HCT116 (cell line): ENCODE results near the gene NRIP3. TPM values are rescaled to one million over a fixed set of nuclear protein-coding genes. Genes with fewer than 3 reads are reported as not detected.
A peak's percentile ranks its signal among the peaks of the same experiment; 100 is the strongest.

Experiments
- ATAC-seq: fragments of 200-7000 bp; cut with Tn5 transposase; 2 replicates; pipeline ENCODE4 v1.9.1; 2020; ENCODE audit warnings: mild to moderate bottlenecking, moderate library complexity
- BruUV-seq: library from RNA; stranded (reverse); fragments of 400-500 nt; replicated peaks from 2 replicates; lab custom pipeline; 2021; lab: Mats Ljungman, UMichigan
- CTCF ChIA-PET: fragments of 300-600 bp; sonication (Branson Sonifier 250); formaldehyde crosslinking; loops from one replicate; lab custom pipeline; 2021; ENCODE audit warnings: antibody characterized with exemption; lab: Charles Lee
- POLR2A ChIA-PET: fragments of 300-600, 350-600 bp; sonication (Branson Sonifier 250); formaldehyde crosslinking; loops from one replicate; lab custom pipeline; 2021; ENCODE audit warnings: antibody characterized with exemption; lab: Charles Lee
- RAD21 ChIA-PET, 2 experiments: fragments of 300-600 bp; sonication (Branson Sonifier 250); formaldehyde crosslinking; loops; one replicate each; lab custom pipeline; 2023; ENCODE audit warnings: low total read pairs in 2 of 2; ENCODE audit not compliant: uncharacterized antibody in 2 of 2, unreplicated experiment in 2 of 2, low non-redundant PET in 1 of 2; lab: Charles Lee
- DNase-seq: peaks from one replicate; pipeline ENCODE4 v3.0.0-alpha.2; 2010; ENCODE audit warnings: low read depth, low spot score
- H2AFZ ChIP-seq: fragments of 200-600 bp; shearing (Covaris generic), sonication (generic); 2 replicates; pipeline ENCODE4 v1.6.1; 2017; ENCODE audit warnings: low read depth, mixed run types, mixed read lengths, antibody characterized with exemption, low read length; ENCODE audit not compliant: poor library complexity, severe bottlenecking
- H3K27ac ChIP-seq: 2 replicates; pipeline ENCODE4 v1.5.1; 2012; ENCODE audit warnings: low read depth, low read length
- H3K27me3 ChIP-seq: fragments of 200-600 bp; sonication (generic); 2 replicates; pipeline ENCODE4 v1.6.1; 2016; ENCODE audit warnings: mixed run types, low read length, mixed read lengths; ENCODE audit not compliant: insufficient read depth
- H3K36me3 ChIP-seq, 2 experiments: fragments of 200-500 bp in 1 of 2; fragments of 200-600 bp in 1 of 2; sonication (Bioruptor generic) in 1 of 2; sonication (generic) in 1 of 2; 2 replicates each; pipeline versions ENCODE4 v1.5.1 to v1.6.1; 2014 to 2016; ENCODE audit warnings: low read length in 2 of 2, inconsistent platforms in 1 of 2, mixed read lengths in 1 of 2, mixed run types in 1 of 2; ENCODE audit not compliant: insufficient read depth in 2 of 2, control insufficient read depth in 1 of 2
- H3K4me1 ChIP-seq, 2 experiments: fragments of 200-600 bp in 1 of 2; sonication (generic) in 1 of 2; 2 replicates each; pipeline versions ENCODE4 v1.5.1 to v1.6.1; 2012 to 2017; ENCODE audit warnings: low read length in 2 of 2, inconsistent platforms in 1 of 2, mild to moderate bottlenecking in 1 of 2, mixed read lengths in 1 of 2, mixed run types in 1 of 2, moderate library complexity in 1 of 2; ENCODE audit not compliant: insufficient read depth in 2 of 2, control insufficient read depth in 1 of 2
- H3K4me2 ChIP-seq: fragments of 200-600 bp; sonication (generic); 2 replicates; pipeline ENCODE4 v1.6.1; 2017; ENCODE audit warnings: mixed run types, low read length, mixed read lengths
- H3K4me3 ChIP-seq, 2 experiments: fragments of 200-600 bp in 1 of 2; sonication (generic) in 1 of 2; replicated peaks in 1 of 2; 2 replicates each; pipeline ENCODE4 v1.5.1; 2011 to 2016; ENCODE audit warnings: low read length in 2 of 2, control low read depth in 1 of 2, low read depth in 1 of 2, mild to moderate bottlenecking in 1 of 2, mixed read lengths in 1 of 2, mixed run types in 1 of 2
- H3K79me2 ChIP-seq: fragments of 200-600 bp; sonication (generic); 2 replicates; pipeline ENCODE4 v1.6.1; 2017; ENCODE audit warnings: mild to moderate bottlenecking, mixed run types, low read length, moderate library complexity, mixed read lengths; ENCODE audit not compliant: insufficient read depth
- H3K9ac ChIP-seq: fragments of 200-600 bp; sonication (generic); 2 replicates; pipeline ENCODE4 v1.6.1; 2016; ENCODE audit warnings: low read length, mixed read lengths
- H3K9me2 ChIP-seq: fragments of 200-600 bp; sonication (generic), shearing (Covaris generic); 2 replicates; pipeline ENCODE4 v1.6.1; 2017; ENCODE audit warnings: mixed run types, mild to moderate bottlenecking, moderate library complexity; ENCODE audit not compliant: insufficient read depth
- H3K9me3 ChIP-seq, 2 experiments: fragments of 200-500 bp in 1 of 2; fragments of 200-600 bp in 1 of 2; sonication (Bioruptor generic) in 1 of 2; sonication (generic) in 1 of 2; 2 replicates each; pipeline ENCODE4 v1.6.1; 2014 to 2017; ENCODE audit warnings: low read length in 2 of 2, mixed read lengths in 2 of 2, inconsistent platforms in 1 of 2, low read depth in 1 of 2, mild to moderate bottlenecking in 1 of 2, mixed run types in 1 of 2, moderate library complexity in 1 of 2; ENCODE audit not compliant: control insufficient read depth in 1 of 2, insufficient read depth in 1 of 2
- H4K20me1 ChIP-seq: fragments of 200-600 bp; sonication (generic), shearing (Covaris generic); 2 replicates; pipeline ENCODE4 v1.6.1; 2017; ENCODE audit warnings: mixed run types, mild to moderate bottlenecking, moderate library complexity; ENCODE audit not compliant: insufficient read depth
- ATF3 ChIP-seq: IDR thresholded peaks from 2 replicates; pipeline ENCODE4 v1.6.1; 2012
- CEBPB ChIP-seq: IDR thresholded peaks from 2 replicates; pipeline ENCODE4 v1.6.1; 2012; ENCODE audit warnings: low read depth
- FOSL1 ChIP-seq: IDR thresholded peaks from 2 replicates; pipeline ENCODE4 v1.6.1; 2012; ENCODE audit warnings: low read depth
- POLR2AphosphoS5 ChIP-seq: IDR thresholded peaks from 2 replicates; pipeline ENCODE4 v1.6.1; 2011; ENCODE audit warnings: mild to moderate bottlenecking, low read depth, low read length, moderate library complexity
- REST ChIP-seq: IDR thresholded peaks from 2 replicates; pipeline ENCODE4 v1.6.1; 2012; ENCODE audit warnings: low read depth
- SIN3A ChIP-seq: IDR thresholded peaks from 2 replicates; pipeline ENCODE4 v1.6.1; 2012; ENCODE audit warnings: low read depth
- SP1 ChIP-seq: IDR thresholded peaks from 2 replicates; pipeline ENCODE4 v1.6.1; 2012; ENCODE audit warnings: low read depth
- YY1 ChIP-seq: IDR thresholded peaks from 2 replicates; pipeline ENCODE4 v1.6.1; 2011; ENCODE audit warnings: low read length, low read depth, moderate library complexity, mild to moderate bottlenecking; ENCODE audit not compliant: insufficient replicate concordance; ENCODE audit errors: extremely low read depth
- intact Hi-C: fragments of 100-400 bp; cut with micrococcal nuclease; formaldehyde crosslinking; loops from 2 replicates; pipeline ENCODE4 v1.10.0; 2022
- total RNA-seq: library from RNA; stranded (reverse); gene quantifications from one replicate; pipeline ENCODE4 v1.2.1, GENCODE V29; 2021; ENCODE audit not compliant: unreplicated experiment

The NRIP3 gene
- total RNA-seq, 1 experiment from 2014 or later: 0.15 TPM

GRCh38 chr11:9030601-9031000, 26.8 kb upstream of the NRIP3 start (continued):
- TF ChIP-seq REST (no peak), POLR2AphosphoS5 (no peak), ATF3 (no peak), SP1 (no peak), SIN3A (no peak), YY1 (no peak)

- Histone ChIP-seq H3K36me3 (no peaks in the 10 kb centered on the region), H3K4me2 (no peak overlapping the region), H3K79me2 (no peaks in the 10 kb centered on the region), H4K20me1 (no peaks in the 10 kb centered on the region), H3K9me2 (no peaks in the 10 kb centered on the region), H3K4me1 (peaks cover 0 to 6% of the 10 kb centered on the region in 2 experiments; a peak in 1 of 4 replicates), H3K9ac (no peak overlapping the region), H3K4me3 (no peak overlapping the region), H3K9me3 (no peaks in the 10 kb centered on the region), H3K27ac (no peak overlapping the region), H3K27me3 (no peaks in the 10 kb centered on the region), H2AFZ (no peak overlapping the region)
- intact Hi-C loops: no loop called here
- DNase-seq (no peak), ATAC-seq (peak; percentile 50)
- CTCF ChIA-PET: interaction anchor here (2.5 kb wide), 1 partner anchor 14 kb away, joined by 12 read pairs; no protein-coding TSS in a partner anchor
- RAD21 ChIA-PET: no interaction called here
- POLR2A ChIA-PET: no interaction called here
- no TSS peak for BruUV-seq
- TF ChIP-seq FOSL1 (0 out of 2 replicates have a peak, but pooled peaks have one; percentile 12), CEBPB (no peak)
Measured at GRCh38 chr11:9029422-9029821, 25.6 kb upstream of the NRIP3 start.
